Neural progenitor cell (in vitro differentiated cells): ENCODE measurements around the gene MINDY1. TPM values are rescaled to one million over a fixed set of nuclear protein-coding genes. Genes with fewer than 3 reads are reported as not detected.

Experiments
- DNase-seq: peaks from one replicate; pipeline ENCODE4 v3.0.0-alpha.2; 2016; ENCODE audit warnings: low spot score
- H2AFZ ChIP-seq: fragments of 200-600 bp; sonication (generic); replicated peaks from 2 replicates; pipeline ENCODE4 v1.6.1; 2016; ENCODE audit warnings: antibody characterized with exemption
- H3F3A ChIP-seq: fragments of 200-600 bp; sonication (generic); 2 replicates; pipeline ENCODE4 v1.6.1; 2016; ENCODE audit warnings: antibody characterized with exemption, low read depth
- H3K27ac ChIP-seq: fragments of 200-600 bp; sonication (generic); 2 replicates; pipeline ENCODE4 v1.5.1; 2016; ENCODE audit warnings: mild to moderate bottlenecking
- H3K27me3 ChIP-seq: fragments of 200-600 bp; sonication (generic); 2 replicates; pipeline ENCODE4 v1.6.1; 2016; ENCODE audit warnings: mild to moderate bottlenecking, moderate library complexity
- H3K36me3 ChIP-seq: fragments of 200-600 bp; sonication (generic); 2 replicates; pipeline ENCODE4 v1.5.1; 2016
- H3K4me1 ChIP-seq: fragments of 200-600 bp; sonication (generic); 2 replicates; pipeline ENCODE4 v1.6.1; 2016; ENCODE audit warnings: mixed run types
- H3K4me2 ChIP-seq: fragments of 200-600 bp; sonication (generic); 2 replicates; pipeline ENCODE4 v1.6.1; 2016
- H3K4me3 ChIP-seq: fragments of 200-600 bp; sonication (generic); 2 replicates; pipeline ENCODE4 v1.5.1; 2016
- H3K79me2 ChIP-seq: fragments of 200-600 bp; sonication (generic); 2 replicates; pipeline ENCODE4 v1.6.1; 2016; ENCODE audit warnings: low read depth
- H3K9ac ChIP-seq: fragments of 200-600 bp; sonication (generic); 2 replicates; pipeline ENCODE4 v1.6.1; 2016
- H3K9me3 ChIP-seq: fragments of 200-600 bp; sonication (generic); 2 replicates; pipeline ENCODE4 v1.5.1; 2016; ENCODE audit warnings: low read depth
- H4K20me1 ChIP-seq: fragments of 200-600 bp; sonication (generic); 2 replicates; pipeline ENCODE4 v1.6.1; 2016; ENCODE audit warnings: low read depth
- H3K27ac Mint-ChIP-seq: 3 replicates; pipeline ENCODE4 v1.8.0; 2021; ENCODE audit warnings: mixed read lengths
- H3K27me3 Mint-ChIP-seq: 2 replicates; pipeline ENCODE4 v1.8.0; 2022; ENCODE audit warnings: low read depth, mild to moderate bottlenecking, inconsistent platforms, moderate library complexity, mixed read lengths; ENCODE audit not compliant: insufficient read depth
- H3K36me3 Mint-ChIP-seq: 3 replicates; pipeline ENCODE4 v1.8.0; 2021; ENCODE audit warnings: mixed read lengths
- H3K4me1 Mint-ChIP-seq: 3 replicates; pipeline ENCODE4 v1.8.0; 2021; ENCODE audit warnings: mixed read lengths
- H3K4me3 Mint-ChIP-seq: 3 replicates; pipeline ENCODE4 v1.8.0; 2021; ENCODE audit warnings: mild to moderate bottlenecking, moderate library complexity, mixed read lengths
- H3K9me3 Mint-ChIP-seq: 3 replicates; pipeline ENCODE4 v1.8.0; 2020; ENCODE audit warnings: mixed read lengths
- CTCF ChIP-seq: fragments of 200-600 bp; sonication (generic); IDR thresholded peaks from 2 replicates; pipeline ENCODE4 v1.5.1; 2017; ENCODE audit warnings: antibody characterized with exemption, mild to moderate bottlenecking
- EZH2 ChIP-seq: fragments of 200-600 bp; sonication (generic); IDR thresholded peaks from 2 replicates; pipeline ENCODE4 v1.6.1; 2017; ENCODE audit warnings: antibody characterized with exemption, mild to moderate bottlenecking, moderate library complexity
- EZH2phosphoT487 ChIP-seq: fragments of 200-600 bp; sonication (generic); IDR thresholded peaks from 2 replicates; pipeline ENCODE4 v1.6.1; 2017; ENCODE audit warnings: antibody characterized with exemption
- total RNA-seq: library from RNA; depleted of rRNA; stranded (reverse); fragments of >200 nt; gene quantifications from 2 replicates; pipeline ENCODE4 v1.2.3, GENCODE V29; 2015; ENCODE audit warnings: low replicate concordance

Gene MINDY1
- total RNA-seq, 1 donor from 2014 or later, result 8.5 TPM

- no peak overlapping the region for H3K27ac Mint-ChIP-seq
Observed at GRCh38 chr1:150961756-150962155, 44.9 kb downstream of the MINDY1 start.

GRCh38 chr1:150960646-150961045 is 46.1 kb downstream of the MINDY1 start:
- H3K4me3 ChIP-seq, result no peak overlapping the region
- H3K9me3 Mint-ChIP-seq, result no peaks in the 10 kb centered on the region
- no peak overlapping the region for H3K27ac ChIP-seq
- no peak overlapping the region for H2AFZ ChIP-seq
- no peak overlapping the region for H3K27ac Mint-ChIP-seq
- no peaks in the 10 kb centered on the region for H3K79me2 ChIP-seq
- H3F3A ChIP-seq, result peaks cover 8% of the 10 kb centered on the region
- H3K4me3 Mint-ChIP-seq, result no peak overlapping the region
- H3K4me1 ChIP-seq, result no peaks in the 10 kb centered on the region
- H3K4me1 Mint-ChIP-seq, result no peaks in the 10 kb centered on the region
- no peaks in the 10 kb centered on the region for H3K27me3 ChIP-seq
- H3K9ac ChIP-seq, result no peak overlapping the region
- H3K36me3 ChIP-seq, result peaks cover 6% of the 10 kb centered on the region
- H3K9me3 ChIP-seq, result no peaks in the 10 kb centered on the region
- no peaks in the 10 kb centered on the region for H4K20me1 ChIP-seq
- H3K36me3 Mint-ChIP-seq, result peaks cover 50% of the 10 kb centered on the region
- no peak overlapping the region for H3K4me2 ChIP-seq
- peaks cover 3% of the 10 kb centered on the region for H3K27me3 Mint-ChIP-seq
- no peak for DNase-seq
- TF ChIP-seq EZH2 (no peak), CTCF (no peak), EZH2phosphoT487 (no peak)

More at GRCh38 chr1:150961756-150962155, 44.9 kb downstream of the MINDY1 start:
- Mint-ChIP-seq H3K9me3 (no peaks in the 10 kb centered on the region), H3K27me3 (peaks cover 3% of the 10 kb centered on the region), H3K4me3 (no peak overlapping the region), H3K36me3 (peaks cover 54% of the 10 kb centered on the region), H3K4me1 (no peaks in the 10 kb centered on the region)
- no peak overlapping the region for H3K4me3 ChIP-seq
- peaks cover 8% of the 10 kb centered on the region for H4K20me1 ChIP-seq
- DNase-seq, result no peak
- no peaks in the 10 kb centered on the region for H3K79me2 ChIP-seq
- peaks cover 6% of the 10 kb centered on the region for H3K36me3 ChIP-seq
- H3K4me1 ChIP-seq, result no peaks in the 10 kb centered on the region
- H3F3A ChIP-seq, result peaks cover 14% of the 10 kb centered on the region
- no peak overlapping the region for H3K9ac ChIP-seq
- no peaks in the 10 kb centered on the region for H3K9me3 ChIP-seq
- H2AFZ ChIP-seq, result no peak overlapping the region
- no peaks in the 10 kb centered on the region for H3K27me3 ChIP-seq
- TF ChIP-seq EZH2 (no peak), CTCF (no peak), EZH2phosphoT487 (no peak)
- no peak overlapping the region for H3K4me2 ChIP-seq
- no peak overlapping the region for H3K27ac ChIP-seq

- Histone ChIP-seq H4K20me1 (no peaks in the 10 kb centered on the region), H3K9me3 (no peaks in the 10 kb centered on the region), H3K4me2 (no peak overlapping the region), H3K4me3 (no peak overlapping the region), H2AFZ (no peak overlapping the region), H3K4me1 (no peaks in the 10 kb centered on the region), H3F3A (peaks cover 4% of the 10 kb centered on the region), H3K79me2 (no peaks in the 10 kb centered on the region), H3K27ac (no peak overlapping the region), H3K9ac (no peak overlapping the region), H3K27me3 (no peaks in the 10 kb centered on the region), H3K36me3 (peaks cover 6% of the 10 kb centered on the region)
- Mint-ChIP-seq H3K36me3 (peaks cover 38% of the 10 kb centered on the region), H3K9me3 (no peaks in the 10 kb centered on the region), H3K4me3 (no peak overlapping the region), H3K4me1 (no peaks in the 10 kb centered on the region), H3K27ac (no peak overlapping the region), H3K27me3 (no peaks in the 10 kb centered on the region)
- DNase-seq, result no peak
- TF ChIP-seq EZH2 (no peak), EZH2phosphoT487 (no peak), CTCF (no peak)
Observed at GRCh38 chr1:150957666-150958065, 49.0 kb downstream of the MINDY1 start.
